Measurements from ENCODE around the gene UMAD1.

The UMAD1 gene

DNA sequence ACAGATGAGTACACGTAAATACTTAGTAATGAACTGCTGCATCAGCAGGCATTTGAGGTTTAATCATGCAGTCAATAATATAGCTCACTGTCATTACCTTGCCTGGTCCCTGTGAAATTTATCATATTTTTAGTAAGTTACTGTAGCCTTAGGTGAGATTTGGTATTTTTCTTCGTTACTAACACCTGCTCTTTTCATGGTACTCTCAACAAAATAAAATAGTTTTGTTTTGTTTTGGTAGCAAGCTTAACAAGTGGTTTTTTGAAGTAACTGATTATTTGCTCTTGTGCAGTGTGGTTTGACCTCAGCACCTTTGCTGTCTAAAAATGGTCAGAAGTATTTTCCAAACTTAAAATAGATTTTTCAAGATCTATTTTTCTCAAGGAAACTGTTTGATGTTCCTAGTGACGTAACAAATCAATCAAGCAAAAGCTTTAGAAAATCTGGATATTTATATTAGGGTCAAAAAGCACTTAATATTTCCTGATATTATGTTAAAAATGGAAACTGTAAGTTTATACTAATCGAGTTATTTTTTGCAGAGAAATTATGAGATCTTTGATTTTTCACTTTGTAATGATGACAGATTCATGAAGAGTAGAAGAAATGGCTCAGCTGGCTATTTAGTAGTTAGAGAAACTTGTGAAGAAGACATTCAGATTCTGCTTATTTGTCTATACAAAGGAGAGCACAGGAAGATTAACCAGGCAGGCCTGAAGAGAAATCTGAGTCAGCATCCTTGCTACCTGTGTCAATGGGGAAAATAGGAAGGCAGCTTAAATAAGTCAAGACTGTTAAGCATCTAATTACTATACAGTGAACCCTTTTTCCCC is 98.9 kb downstream of the UMAD1 start:
- peak; percentile 95 for FAIRE-seq
- DNase-seq (ENCODE audit: insufficient read length, low spot score) = no peak
- no peak for TF ChIP-seq POLR2A (IDR thresholded peaks at IDR 0.05; ENCODE audit: low read depth, low read length)

DNA sequence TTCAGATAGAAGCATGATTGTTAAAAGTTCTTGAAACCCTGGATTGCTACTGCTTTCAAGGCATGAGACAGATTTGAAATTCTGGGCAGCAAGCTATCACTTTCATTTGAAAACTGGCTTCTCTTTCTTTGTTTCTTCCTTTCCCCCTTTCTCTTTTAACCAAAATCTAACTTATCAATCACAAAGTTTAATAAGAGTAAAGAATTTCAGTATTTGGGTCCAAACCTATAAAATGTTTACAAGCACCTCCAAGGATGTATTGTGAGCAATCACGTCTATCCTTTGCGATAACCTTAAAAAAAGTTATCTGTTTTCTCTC is 99.4 kb downstream of the UMAD1 start:
- TF ChIP-seq POLR2A (IDR thresholded peaks at IDR 0.05; ENCODE audit: low read depth, low read length) = no peak
- no peak for DNase-seq (ENCODE audit: insufficient read length, low spot score)
- no peak for FAIRE-seq

DNA sequence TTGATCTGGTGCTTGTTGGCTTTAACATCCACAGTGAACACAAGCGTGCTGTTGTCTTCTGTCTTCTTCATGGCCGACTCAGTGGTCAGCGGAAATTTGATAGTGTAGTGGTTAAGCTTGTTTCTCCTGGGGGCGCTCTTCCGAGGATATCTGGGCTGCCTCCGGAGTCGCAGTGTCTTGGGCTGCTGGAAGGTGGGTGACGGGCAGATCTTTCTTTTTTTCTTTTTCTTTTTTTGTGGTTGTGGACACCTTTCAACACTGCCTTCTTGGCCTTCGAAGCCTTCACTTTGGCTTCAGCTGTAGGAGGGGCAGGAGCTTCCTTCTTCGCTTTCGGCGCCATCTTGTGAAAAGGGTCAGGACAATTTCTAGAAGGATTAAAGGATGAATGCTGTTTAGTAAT is 101.7 kb downstream of the UMAD1 start:
- DNase-seq (ENCODE audit: insufficient read length, low spot score) (no peak), FAIRE-seq (peak; percentile 6)

DNA sequence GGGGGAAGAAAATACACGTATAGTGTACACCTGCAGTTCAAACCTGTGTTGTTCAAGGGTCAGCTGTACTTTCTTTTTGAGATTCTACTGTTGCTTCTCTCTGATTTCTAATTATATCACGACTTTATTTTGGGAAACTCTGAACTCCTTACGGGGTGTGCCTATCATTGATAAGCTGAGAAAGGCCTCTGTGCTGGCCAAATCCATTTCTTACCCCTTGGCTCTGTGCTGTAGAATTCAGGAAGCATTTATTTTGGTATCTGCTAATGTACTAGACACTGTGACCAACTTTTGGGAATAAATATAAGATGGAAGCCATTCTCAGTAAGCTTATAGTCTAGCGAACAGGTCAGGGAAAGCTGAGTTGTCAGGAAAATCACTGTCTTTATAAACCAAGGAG is 104.7 kb downstream of the UMAD1 start:
- DNase-seq (ENCODE audit: insufficient read length, low spot score) = no peak
- peak; percentile 88 for FAIRE-seq
- no peak for TF ChIP-seq POLR2A (IDR thresholded peaks at IDR 0.05; ENCODE audit: low read depth, low read length)

More for the DNA sequence above, 101.7 kb downstream of the UMAD1 start:
- TF ChIP-seq POLR2A (IDR thresholded peaks at IDR 0.05; ENCODE audit: low read depth, low read length) = no peak

DNA sequence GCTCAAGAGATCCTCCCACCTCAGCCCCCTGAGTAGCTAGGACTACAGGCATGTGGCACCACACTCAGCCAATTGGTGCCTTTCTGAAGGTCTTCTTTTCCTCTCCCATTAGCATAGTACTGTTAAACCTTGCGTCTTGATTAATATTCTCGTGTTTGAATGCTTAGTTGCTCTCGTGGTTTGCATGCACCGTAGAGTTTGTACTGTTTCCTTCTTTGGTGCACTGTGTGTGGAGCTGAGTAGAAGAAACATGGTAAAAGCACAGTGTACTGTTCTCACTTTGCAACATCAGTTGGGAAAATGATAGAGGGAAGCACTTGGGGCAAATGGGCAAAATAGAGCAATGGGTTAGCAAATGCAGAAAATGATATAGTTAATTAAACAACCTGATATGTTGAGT is 105.4 kb downstream of the UMAD1 start:
- DNase-seq (ENCODE audit: insufficient read length, low spot score) = no peak
- no peak for FAIRE-seq
- no peak for TF ChIP-seq POLR2A (IDR thresholded peaks at IDR 0.05; ENCODE audit: low read depth, low read length)

DNA sequence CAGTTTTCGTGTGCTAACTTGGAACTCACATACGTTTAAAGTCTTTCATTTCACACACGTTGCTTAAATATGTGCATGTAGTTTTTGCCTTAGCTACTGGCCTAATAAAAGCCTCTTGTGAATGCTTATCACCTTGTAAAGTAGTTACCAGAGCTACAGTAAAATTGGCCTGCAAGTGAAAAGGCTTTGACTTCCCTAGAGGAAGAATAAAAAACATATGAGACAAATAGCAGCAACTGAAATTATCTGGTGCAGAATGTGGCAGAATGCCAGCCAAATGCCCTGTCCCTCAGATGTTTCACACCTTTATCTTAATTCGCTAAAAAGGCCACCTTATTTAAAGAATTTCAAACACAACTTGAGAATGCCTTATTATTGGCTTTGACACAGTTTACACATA is 105.9 kb downstream of the UMAD1 start:
- DNase-seq (ENCODE audit: insufficient read length, low spot score) = no peak
- TF ChIP-seq POLR2A (IDR thresholded peaks at IDR 0.05; ENCODE audit: low read depth, low read length) = no peak
- peak; percentile 73 for FAIRE-seq

DNA sequence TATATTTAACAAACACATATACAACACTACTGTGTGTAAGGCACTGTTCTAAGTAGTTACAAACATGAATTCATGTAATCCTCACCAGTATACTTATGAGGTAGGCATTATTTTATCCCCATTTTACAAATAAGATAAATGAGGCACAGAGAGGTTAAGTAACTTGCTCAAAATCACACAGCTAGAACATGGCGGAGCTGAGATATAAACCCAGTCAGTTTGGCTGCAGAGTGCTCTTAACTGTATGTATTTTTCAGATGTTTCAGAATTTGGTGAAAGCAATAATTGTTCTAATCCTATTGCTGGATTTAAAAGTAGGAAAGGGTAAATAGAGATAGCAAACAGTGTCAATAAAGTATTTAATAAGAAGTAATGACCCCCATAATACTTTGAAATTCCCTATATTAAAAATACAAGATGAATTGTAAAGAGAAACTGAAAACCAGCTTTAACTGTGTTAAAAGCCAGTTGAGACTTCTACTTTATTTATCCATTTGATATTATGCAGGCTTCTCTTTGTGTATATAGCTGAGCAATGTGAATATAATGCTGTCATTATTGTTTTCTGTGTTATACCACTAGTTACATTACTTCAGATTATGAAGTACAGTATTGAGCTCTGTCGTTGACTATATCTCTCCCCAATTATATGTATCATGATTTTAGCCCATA is 110.2 kb downstream of the UMAD1 start:
- DNase-seq (ENCODE audit: insufficient read length, low spot score) (no peak), FAIRE-seq (peak; percentile 94)
- no peak for TF ChIP-seq POLR2A (IDR thresholded peaks at IDR 0.05; ENCODE audit: low read depth, low read length)

DNA sequence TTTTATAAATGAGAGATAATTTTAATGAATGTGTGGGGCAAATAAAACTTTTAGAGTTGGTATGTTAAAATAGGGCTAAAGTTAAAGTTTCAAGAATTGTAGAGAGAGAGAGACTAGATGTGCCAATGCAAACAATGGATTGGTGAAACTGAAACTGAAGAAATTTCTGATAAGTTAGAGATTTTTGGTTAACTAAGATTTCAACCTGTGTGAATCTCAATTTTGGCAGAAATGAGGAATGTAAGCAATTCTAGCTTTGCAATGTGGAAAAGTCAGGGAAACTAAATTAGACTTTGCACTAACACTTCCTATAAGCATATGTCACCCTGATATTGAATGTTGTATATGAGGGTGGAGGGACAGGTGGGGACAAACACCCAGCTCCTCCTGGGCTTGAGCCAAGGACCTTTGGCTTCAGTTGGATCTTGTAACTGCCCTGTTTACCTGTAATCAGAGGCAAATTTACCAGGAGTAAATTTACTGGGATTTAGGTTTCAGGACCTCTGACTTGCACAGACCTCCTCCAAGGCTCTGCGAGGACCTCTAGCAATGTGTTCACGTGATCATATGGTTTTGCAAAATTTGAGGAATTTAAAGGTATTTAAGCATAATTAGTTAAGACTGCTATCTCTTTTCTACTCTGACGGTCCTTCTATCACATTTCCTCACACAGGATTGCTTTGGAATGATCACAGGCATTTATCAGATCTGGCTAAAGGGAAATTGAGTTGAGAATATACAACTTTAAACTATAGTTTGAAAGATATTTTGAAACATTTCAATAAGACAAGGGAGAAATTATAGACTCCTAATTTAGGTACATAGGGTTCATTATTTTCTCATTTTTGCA is 110.9 kb downstream of the UMAD1 start:
- FAIRE-seq (no peak), DNase-seq (ENCODE audit: insufficient read length, low spot score) (no peak)
- TF ChIP-seq POLR2A (IDR thresholded peaks at IDR 0.05; ENCODE audit: low read depth, low read length) = no peak

DNA sequence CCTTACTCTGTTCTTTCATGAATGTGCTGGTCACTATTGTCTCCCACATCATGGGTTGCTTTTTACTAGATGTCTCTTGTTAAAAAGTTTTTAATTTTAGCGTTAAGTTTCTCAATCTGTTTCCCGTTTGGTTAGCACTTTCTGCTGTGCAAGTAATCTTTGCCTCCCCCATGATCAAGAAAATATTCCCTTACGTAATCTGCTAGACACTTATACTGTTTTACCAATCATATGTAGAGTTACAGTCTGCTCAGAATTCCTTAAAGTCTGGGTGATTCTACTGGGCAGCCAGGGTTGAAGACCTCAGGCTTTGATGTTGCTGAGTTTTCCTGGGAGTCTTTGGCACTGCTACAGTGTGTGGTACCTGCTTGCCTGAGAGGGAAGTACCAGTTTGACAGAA is 116.0 kb downstream of the UMAD1 start:
- FAIRE-seq (peak; percentile 33), DNase-seq (ENCODE audit: insufficient read length, low spot score) (no peak)
- TF ChIP-seq POLR2A (IDR thresholded peaks at IDR 0.05; ENCODE audit: low read depth, low read length) = no peak

DNA sequence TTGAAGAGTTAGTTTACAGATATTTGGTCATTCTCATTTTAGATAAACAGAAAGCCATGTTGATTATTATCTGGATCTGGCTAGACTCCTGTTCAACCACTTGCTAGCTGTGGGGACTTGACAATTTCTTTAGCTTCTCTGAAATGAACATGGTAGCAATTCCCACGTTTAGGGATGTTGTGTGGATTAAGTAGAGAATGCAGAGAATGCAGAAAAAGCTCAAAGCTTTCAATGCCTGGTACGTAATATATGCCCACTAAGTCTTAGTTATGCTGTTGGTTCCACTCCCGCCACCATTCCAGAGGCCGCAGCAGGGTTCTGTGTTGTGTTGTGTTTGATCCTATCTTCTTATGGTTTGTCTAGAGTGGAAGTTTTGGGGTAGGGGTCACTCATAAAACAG is 117.0 kb downstream of the UMAD1 start:
- TF ChIP-seq POLR2A (IDR thresholded peaks at IDR 0.05; ENCODE audit: low read depth, low read length) = no peak
- no peak for FAIRE-seq

DNA sequence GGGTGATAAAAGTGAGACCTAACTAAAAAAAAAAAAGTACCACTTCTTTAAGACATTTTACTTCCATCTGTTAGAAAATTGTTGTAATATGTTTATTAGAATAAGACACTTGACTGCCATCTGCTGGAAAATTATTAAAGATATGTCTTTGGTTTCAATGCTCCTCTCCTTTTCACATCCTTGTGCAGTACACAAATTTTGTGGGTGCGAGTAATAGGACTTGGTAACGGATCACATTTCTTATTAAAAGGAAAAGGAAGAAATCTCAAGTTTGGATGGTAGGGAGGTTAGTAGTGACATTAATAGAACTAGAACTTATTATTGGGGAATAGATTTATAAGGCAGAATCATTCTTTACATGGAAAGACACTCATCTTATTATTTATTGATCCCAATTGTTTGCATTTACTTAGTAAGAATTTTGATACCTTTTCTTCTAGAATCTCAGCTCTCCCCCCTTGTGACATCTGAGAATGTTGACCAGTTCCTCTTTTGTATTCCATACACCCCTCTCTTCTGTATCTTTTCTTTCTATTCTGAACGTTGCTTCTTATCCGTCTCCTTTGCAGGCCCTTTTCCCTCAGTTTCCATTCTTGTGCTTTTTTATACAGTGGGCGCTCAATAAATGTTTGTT is 120.9 kb downstream of the UMAD1 start:
- no peak for TF ChIP-seq POLR2A (IDR thresholded peaks at IDR 0.05; ENCODE audit: low read depth, low read length)
- DNase-seq (ENCODE audit: insufficient read length, low spot score) (no peak), FAIRE-seq (peak; percentile 74)

More for the DNA sequence above, 117.0 kb downstream of the UMAD1 start:
- DNase-seq (ENCODE audit: insufficient read length, low spot score) = no peak

DNA sequence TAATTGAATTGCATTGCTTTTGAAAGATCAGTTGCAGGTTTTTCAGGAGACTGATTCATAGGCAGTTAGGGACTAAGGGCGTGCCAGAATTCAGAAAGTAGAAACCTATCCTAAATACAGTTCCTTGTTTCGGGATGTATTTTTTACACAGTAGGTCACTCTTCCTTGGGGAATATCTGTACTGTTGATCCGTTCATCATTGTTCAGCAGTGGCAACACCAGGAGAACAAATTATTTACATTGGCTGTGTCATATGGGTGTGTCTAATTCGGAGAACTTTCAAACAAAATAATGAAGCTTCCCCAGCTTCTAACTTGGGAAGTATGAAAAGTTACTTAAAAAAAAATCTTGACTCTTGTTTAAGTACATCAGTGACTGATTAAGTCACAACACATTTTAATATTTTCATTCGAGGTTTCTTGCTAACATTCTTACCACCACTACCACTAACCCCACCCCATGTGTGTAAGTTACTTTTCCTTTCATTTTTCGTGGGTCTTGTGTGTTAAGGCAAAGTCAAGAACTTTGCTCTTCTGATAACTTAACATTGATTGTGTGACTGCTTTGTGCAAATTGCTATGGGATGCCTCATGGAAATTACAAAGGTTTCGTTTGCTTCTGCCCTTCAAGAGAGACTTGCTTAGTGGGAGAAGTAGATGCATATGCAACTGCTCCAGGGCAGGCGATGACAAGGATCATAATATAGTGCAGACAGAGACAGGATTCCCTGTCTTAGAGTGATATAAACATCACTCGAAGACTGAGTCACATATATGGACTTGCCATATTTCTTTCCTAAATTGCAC is 121.6 kb downstream of the UMAD1 start:
- no peak for TF ChIP-seq POLR2A (IDR thresholded peaks at IDR 0.05; ENCODE audit: low read depth, low read length)
- FAIRE-seq = peak; percentile 98
- DNase-seq (ENCODE audit: insufficient read length, low spot score) = peak; percentile 24
